NOMO-1 (cell line): Measurements from ENCODE around the gene PHOX2B.

Experiments
- DNase-seq, 2 experiments: peaks; one replicate each; lab custom pipeline; 2025; ENCODE audit not compliant: unreplicated experiment in 2 of 2; lab: John Stamatoyannopoulos, UW

Gene PHOX2B

GRCh38 chr4:41748571-41749475 lies at the start of gene PHOX2B:
TSS of gene PHOX2B (minus strand) at chr4:41748725. CDS start at chr4:41748610, 115 bp downstream.
- no peak for DNase-seq

DNA sequence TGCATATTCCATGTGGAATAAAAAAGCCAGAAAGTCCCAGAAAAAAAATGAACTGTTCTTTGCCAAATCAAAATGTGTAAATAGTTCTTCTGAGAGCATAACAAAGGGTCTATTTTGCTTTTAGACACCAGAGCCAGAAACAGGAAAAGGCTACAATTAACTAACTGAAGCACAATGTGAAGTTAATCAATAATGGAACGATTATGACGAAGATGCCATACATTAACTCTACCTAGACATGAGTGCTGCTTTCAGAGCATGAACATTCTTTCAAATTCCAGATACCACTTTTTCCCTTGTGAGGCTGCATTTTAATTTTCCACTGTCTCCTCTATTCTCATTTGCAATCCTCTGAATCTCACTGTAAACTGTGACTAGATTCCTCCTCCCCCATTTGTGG lies 48.7 kb upstream of the PHOX2B start:
- no peak for DNase-seq

GRCh38 chr4:41796545-41797210 lies 48.2 kb upstream of the PHOX2B start:
- no peak for DNase-seq

- no peak for DNase-seq
These were observed 47.4 kb upstream of the PHOX2B start for GRCh38 chr4:41795796-41796385.

GRCh38 chr4:41792166-41792565 lies 43.6 kb upstream of the PHOX2B start:
- no peak for DNase-seq

DNA sequence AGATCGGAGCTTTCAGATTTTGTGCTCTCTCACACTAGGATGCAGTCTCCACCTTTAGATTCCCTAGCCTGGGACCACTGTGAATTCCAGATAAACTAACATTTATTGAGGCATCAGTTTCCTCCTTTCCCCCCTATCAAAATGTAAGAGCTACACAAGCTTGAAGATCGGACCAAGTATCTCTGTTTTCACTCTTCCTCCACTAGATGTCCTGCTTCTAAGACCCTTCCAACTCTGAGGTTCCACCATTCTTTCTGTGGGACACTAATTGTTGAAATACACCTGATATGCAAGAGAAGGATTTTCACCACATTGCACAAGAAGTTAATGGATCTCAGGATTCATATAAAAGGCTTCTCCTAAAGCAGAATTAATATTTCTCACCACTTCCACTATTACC lies 43.0 kb upstream of the PHOX2B start:
- DNase-seq, result no peak

- DNase-seq, result no peak
These were observed 39.4 kb upstream of the PHOX2B start for GRCh38 chr4:41787931-41788330.

GRCh38 chr4:41785665-41786064 lies 37.1 kb upstream of the PHOX2B start:
- DNase-seq, result no peak

DNA sequence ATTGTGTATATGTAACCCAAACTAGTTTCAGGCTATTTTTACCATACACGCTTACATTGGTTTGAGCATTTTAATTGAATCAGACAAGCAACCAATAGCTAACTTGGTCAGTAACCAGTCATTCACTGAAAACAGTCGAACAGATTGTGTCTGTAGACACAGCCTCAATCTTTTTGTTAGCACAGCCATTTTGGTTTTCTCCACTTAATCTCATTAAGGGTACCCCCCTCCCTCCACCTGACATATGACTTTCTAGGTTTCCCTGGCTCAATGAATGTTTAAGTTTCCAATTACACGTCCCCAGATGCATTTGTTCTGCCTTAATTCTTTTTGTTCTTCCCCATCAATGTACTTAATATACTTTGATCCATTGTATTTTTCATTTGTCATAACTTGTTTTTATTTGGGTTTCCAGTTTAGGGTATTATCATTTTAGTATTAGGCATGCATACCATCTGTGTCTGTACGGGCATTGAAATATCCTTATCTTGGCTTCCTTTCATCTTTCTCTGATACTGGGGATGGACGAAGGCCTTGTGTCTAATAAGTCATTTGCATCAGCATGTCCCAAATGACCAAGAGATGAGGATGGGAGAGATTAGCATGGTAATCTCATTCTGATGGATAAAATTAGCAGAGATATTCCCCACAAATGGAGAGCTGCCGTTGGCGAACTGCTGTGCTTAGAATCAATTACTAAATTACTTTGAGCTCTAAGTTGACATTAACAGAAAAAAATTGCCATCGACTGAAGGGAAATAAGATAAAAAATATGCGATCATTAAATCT lies 35.9 kb upstream of the PHOX2B start:
- DNase-seq, result no peak

- DNase-seq, result no peak
These were observed 27.9 kb upstream of the PHOX2B start for GRCh38 chr4:41776466-41776865.

- no peak for DNase-seq
These were observed 15.2 kb upstream of the PHOX2B start for GRCh38 chr4:41763729-41764128.

GRCh38 chr4:41758884-41759283 lies 10.4 kb upstream of the PHOX2B start:
- DNase-seq, result no peak

DNA sequence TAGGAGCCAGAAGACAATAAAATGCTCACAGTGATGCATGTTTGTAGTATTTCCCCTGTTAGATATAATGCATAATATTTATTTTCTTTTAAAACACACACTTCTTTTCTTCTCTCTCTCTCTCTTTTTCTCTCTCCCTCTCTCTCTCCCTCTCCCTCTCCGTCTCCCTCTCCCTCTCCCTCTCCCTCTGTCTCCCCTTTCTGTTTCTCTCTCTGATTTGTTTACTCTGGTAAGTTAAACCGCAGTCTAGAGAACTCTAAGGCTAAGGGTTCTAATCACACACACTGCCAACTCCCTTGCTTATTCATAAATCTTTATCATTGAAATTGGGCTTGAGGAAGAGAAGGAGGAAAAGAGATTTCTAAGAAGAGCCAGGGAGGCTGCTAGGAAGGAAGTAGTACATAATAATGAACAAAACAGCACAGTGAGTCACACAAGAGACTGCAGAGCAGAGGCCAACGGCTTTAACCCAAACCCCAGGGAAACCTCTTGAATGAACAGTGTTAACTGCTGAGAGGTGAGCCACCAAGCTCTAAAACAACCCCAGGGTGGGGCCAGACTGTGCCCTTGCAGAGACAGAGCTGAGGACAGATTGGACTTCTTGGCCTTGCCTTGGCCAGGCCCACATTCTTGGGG lies 9.1 kb upstream of the PHOX2B start:
- DNase-seq, result no peak

DNA sequence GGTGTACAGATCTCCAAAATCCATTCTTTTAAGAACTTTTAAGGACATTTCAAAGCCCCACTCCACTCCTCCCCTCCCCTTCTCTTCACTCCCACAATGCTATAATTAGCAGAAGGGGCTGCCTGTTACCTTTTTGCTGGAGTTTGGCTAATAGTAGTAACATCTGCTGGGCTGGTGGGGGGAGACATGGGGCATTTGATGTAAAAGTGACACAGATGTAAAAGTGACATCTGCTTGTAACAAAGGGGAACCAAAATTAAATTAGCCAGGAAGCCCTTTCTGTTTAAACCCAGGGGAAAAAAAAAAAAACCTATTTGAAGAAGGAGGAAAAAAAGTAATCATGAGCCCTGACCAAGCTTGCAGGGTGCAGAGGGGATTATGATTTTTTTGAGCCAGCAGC lies 5.4 kb upstream of the PHOX2B start:
- no peak for DNase-seq

DNA sequence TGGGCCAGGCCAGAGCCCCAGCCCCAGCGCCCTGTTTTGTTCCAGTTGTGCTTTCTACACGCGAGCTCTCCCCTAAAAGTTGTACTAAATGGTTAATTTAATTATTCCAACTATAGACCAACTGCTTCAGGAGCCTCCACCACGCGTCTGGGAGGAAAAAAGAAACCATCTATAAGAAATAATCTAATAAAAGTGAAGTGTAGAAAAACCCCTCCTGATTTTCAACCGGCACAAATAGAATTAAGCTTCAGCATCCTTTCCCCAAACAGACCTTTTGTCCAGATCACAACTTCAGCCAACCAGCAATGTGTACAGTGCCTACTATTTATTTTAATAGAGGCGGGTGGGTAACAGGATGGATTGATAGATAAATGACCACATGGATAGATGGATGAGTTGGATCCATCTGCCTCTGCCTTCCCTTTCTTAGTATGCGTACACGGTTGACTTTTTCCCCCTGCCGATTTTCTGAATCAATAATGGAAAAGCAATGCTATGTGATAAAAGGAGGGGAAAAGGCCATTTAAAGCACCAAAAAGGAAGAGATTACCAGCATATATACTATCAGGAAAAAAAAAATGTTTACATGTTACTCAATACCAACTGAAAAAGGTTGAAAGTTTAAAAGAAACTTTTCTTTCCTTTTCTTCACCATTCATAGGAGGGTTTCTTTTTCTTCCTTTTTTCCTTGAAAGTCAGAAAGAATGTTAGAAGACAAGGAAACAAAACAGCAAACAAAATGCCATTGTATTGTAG lies 3.7 kb upstream of the PHOX2B start:
- DNase-seq, result no peak

- no peak for DNase-seq
These were observed 3.0 kb upstream of the PHOX2B start for GRCh38 chr4:41751449-41752061.

DNA sequence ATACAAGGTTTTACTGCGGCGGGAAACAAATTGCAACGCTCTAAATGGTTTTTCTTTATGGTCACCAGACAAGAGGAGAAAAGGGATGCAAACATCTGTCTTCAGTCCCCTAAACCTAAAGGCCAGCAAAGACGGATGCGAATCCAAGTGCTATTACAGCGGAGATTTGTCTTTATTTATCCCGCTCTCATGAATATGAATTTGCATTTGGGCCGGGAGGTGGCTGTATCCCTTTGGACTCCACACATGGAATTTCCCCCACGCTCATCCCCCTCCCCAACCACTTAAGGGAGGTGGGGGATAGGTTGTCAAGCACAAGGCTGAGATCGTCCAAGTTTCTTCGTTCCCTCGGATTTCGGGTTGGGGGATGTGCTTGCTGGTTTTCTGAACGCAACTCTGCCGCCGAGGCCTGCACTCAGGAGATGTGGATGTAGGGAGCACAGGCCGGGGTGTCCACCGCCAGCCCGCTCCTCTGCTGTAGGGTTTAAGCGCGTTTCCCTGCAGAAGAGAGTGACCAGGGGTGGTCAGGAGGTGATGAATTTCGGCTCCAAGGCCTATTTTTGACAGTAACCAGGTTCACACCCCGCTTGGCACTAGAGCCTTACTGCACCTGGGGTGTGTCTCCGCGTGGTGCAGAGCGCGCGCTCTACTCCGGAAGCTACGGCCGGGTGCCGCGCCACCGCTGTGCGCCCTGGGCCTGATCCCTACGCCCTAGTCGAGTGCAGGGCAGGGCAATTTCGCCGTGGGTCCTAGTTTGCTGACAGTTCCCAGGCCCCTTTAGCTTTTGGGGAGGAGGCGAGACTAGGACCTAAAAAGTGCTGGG lies 2.3 kb upstream of the PHOX2B start:
- no peak for DNase-seq

DNA sequence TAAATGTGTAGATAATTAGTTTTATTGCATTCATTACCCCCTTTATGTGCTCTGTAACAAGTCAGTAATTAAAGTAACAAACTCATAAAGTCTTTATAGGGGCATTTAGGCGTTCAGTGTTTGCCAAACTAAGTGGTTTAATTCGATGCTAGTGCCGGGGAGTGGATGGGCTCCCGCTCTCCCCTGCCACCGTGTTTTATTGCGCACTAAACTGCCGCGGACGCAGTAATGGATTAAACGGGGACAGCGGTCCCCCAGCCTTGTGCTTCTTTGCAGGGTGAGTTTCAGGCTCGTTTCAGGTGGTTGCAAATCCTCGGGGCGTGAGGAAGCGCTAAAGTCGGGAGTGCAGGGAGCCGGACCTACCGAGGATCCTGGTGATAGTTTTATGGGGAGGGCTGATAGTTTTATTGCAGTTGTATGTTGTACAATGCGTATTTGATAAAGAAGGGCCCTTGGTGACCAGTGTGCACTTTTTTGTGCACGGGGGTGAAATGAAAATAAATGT lies 1.6 kb upstream of the PHOX2B start:
- no peak for DNase-seq
